HG02798 (cell line): ENCODE data around the gene AVPR1B.
"Not testable (repeated sequence)": the region's sequence is repeated elsewhere in the genome, so short reads cannot be mapped to it uniquely, and the experiment has no call there.

Source experiments
- ATAC-seq: cut with Tn5 transposase; IDR thresholded peaks from one replicate; pipeline ENCODE4 v1.9.1; 2021; ENCODE audit warnings: mild to moderate bottlenecking; ENCODE audit not compliant: unreplicated experiment, poor library complexity

AVPR1B gene

GRCh38 chr1:206082831-206083695, 34.1 kb downstream of the AVPR1B start:
- ATAC-seq = no peak

GRCh38 chr1:206081856-206082255, 35.3 kb downstream of the AVPR1B start:
- no peak for ATAC-seq

- ATAC-seq = no peak
Measured at GRCh38 chr1:206080026-206080820, 37.0 kb downstream of the AVPR1B start.

GRCh38 chr1:206079135-206079534, 38.1 kb downstream of the AVPR1B start:
- ATAC-seq = no peak

GRCh38 chr1:206075786-206076755, 41.1 kb downstream of the AVPR1B start:
- ATAC-seq = no peak

GRCh38 chr1:206074839-206075238, 42.3 kb downstream of the AVPR1B start:
- ATAC-seq = no peak

GRCh38 chr1:206070627-206071304, 46.4 kb downstream of the AVPR1B start:
- no peak for ATAC-seq

GRCh38 chr1:206068314-206068713, 48.9 kb downstream of the AVPR1B start:
- ATAC-seq = no peak

GRCh38 chr1:206067486-206068227, 49.5 kb downstream of the AVPR1B start:
- ATAC-seq = no peak

GRCh38 chr1:206066479-206067171, 50.6 kb downstream of the AVPR1B start:
- peak; percentile 87 for ATAC-seq

- no peak for ATAC-seq
Measured at GRCh38 chr1:206065547-206066145, 51.5 kb downstream of the AVPR1B start.

GRCh38 chr1:206064501-206064900, 52.7 kb downstream of the AVPR1B start:
- not testable (repeated sequence) for ATAC-seq

- not testable (repeated sequence) for ATAC-seq
Measured at GRCh38 chr1:206064001-206064400, 53.2 kb downstream of the AVPR1B start.

- ATAC-seq = no peak
Measured at GRCh38 chr1:206062464-206062863, 54.7 kb downstream of the AVPR1B start.

GRCh38 chr1:206060844-206061243, 56.3 kb downstream of the AVPR1B start:
- ATAC-seq = no peak
